ENCODE data around the gene RAP1GAP2. TPM values are rescaled to one million over a fixed set of nuclear protein-coding genes. Genes with fewer than 3 reads are reported as not detected.

RAP1GAP2 gene
- total RNA-seq, 1 donor from 2014 or later: 10.6 TPM

DNA sequence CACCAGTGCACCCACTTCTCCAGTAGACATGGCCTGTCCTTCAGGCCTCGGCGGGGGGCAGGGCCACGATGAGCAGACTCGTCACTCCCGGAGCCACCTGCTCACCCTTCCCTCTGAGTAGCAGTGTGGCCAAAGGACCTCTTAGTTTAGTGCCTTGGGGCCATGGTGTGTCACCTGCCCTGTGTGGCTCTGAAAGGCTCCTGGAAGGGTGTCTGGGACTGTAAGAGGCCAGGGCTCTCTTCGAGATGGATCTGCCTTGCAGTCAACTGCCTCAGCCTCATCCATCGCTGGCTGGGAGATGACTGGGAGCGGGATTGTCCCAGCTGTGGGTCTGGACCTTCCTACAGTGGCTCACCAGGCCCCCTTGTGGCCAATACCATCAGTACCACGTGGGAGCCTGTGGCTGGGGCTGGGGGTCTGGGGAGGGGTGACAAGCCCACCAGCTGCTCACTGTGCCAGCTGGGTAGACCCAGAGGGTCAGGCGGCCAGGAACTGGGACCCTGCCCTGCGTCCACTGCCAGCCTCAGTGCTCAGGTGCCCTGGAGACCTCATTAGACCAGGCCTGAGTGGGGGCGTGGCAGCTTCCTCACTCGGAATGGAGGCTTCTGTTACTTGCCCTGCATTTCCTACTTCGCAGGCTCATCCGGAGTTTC is 133.8 kb downstream of the RAP1GAP2 start:
- TF ChIP-seq, protein P1, sequence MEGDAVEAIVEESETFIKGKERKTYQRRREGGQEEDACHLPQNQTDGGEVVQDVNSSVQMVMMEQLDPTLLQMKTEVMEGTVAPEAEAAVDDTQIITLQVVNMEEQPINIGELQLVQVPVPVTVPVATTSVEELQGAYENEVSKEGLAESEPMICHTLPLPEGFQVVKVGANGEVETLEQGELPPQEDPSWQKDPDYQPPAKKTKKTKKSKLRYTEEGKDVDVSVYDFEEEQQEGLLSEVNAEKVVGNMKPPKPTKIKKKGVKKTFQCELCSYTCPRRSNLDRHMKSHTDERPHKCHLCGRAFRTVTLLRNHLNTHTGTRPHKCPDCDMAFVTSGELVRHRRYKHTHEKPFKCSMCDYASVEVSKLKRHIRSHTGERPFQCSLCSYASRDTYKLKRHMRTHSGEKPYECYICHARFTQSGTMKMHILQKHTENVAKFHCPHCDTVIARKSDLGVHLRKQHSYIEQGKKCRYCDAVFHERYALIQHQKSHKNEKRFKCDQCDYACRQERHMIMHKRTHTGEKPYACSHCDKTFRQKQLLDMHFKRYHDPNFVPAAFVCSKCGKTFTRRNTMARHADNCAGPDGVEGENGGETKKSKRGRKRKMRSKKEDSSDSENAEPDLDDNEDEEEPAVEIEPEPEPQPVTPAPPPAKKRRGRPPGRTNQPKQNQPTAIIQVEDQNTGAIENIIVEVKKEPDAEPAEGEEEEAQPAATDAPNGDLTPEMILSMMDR (IDR thresholded peaks at IDR 0.05; ENCODE audit: unreplicated experiment): peak; percentile 82
- peak; percentile 75 for DNase-seq (ENCODE audit: low spot score)
- H3K9me3 Mint-ChIP-seq (ENCODE audit: unreplicated experiment): no peaks in the 10 kb centered on the region
- peaks cover 1% of the 10 kb centered on the region for H3K36me3 Mint-ChIP-seq (ENCODE audit: low read depth, unreplicated experiment)
- no peak overlapping the region for H3K4me3 Mint-ChIP-seq (ENCODE audit: unreplicated experiment)
- no peak overlapping the region for H3K27ac Mint-ChIP-seq (ENCODE audit: unreplicated experiment)
- H3K4me1 Mint-ChIP-seq (ENCODE audit: unreplicated experiment): peaks cover 16% of the 10 kb centered on the region
- H3K27me3 Mint-ChIP-seq (ENCODE audit: unreplicated experiment): peaks cover 6% of the 10 kb centered on the region

DNA sequence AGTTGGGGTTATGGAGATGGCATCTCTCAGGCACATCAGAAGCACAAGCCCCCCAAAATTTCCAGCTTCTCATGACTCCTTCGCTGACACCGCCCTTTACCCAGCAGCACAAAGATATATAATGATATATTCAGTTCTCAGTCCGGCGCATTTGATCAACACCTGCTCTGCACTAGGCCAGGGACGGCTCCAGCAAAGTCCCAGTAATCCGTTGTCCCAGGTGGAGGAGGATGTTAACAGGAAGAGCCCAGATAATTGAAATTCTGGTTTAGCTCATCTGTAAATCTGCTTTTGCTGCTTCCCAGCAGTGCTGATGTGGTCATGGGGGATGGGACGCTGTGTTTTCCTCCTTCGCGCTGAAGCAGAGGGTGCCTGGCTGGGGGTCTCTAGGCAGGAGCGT is 135.6 kb downstream of the RAP1GAP2 start:
- peaks cover 3% of the 10 kb centered on the region for H3K27me3 Mint-ChIP-seq (ENCODE audit: unreplicated experiment)
- H3K9me3 Mint-ChIP-seq (ENCODE audit: unreplicated experiment): no peaks in the 10 kb centered on the region
- TF ChIP-seq, protein P1 (IDR thresholded peaks at IDR 0.05; ENCODE audit: unreplicated experiment): no peak
- no peaks in the 10 kb centered on the region for H3K36me3 Mint-ChIP-seq (ENCODE audit: low read depth, unreplicated experiment)
- no peak overlapping the region for H3K4me3 Mint-ChIP-seq (ENCODE audit: unreplicated experiment)
- DNase-seq (ENCODE audit: low spot score): no peak
- H3K27ac Mint-ChIP-seq (ENCODE audit: unreplicated experiment): peak overlapping the region; percentile 25
- peaks cover 16% of the 10 kb centered on the region for H3K4me1 Mint-ChIP-seq (ENCODE audit: unreplicated experiment)

DNA sequence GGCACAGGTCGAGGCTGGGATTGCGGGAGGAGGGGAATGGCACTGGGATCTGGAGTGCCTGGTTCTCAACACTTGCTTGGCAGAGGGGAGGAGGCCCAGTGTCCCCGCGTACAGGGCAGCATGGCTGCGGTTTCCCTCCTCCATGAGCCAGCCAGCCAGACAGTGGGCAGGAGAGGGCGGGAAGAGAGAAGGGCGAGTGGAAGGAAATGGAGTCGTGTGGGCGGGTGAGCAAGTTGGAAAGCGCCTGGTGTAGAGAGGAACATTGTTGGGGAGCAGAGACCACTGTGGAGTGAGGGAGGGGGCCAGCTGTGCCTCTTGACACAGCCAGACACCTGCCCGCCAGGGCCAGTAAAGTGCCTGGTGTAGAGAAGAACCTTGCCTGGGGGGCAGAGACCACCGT is 136.7 kb downstream of the RAP1GAP2 start:
- no peaks in the 10 kb centered on the region for H3K9me3 Mint-ChIP-seq (ENCODE audit: unreplicated experiment)
- H3K36me3 Mint-ChIP-seq (ENCODE audit: low read depth, unreplicated experiment): no peaks in the 10 kb centered on the region
- no peak overlapping the region for H3K4me3 Mint-ChIP-seq (ENCODE audit: unreplicated experiment)
- no peak overlapping the region for H3K27ac Mint-ChIP-seq (ENCODE audit: unreplicated experiment)
- no peak for DNase-seq (ENCODE audit: low spot score)
- TF ChIP-seq, protein P1 (IDR thresholded peaks at IDR 0.05; ENCODE audit: unreplicated experiment): no peak
- peaks cover 16% of the 10 kb centered on the region for H3K4me1 Mint-ChIP-seq (ENCODE audit: unreplicated experiment)
- H3K27me3 Mint-ChIP-seq (ENCODE audit: unreplicated experiment): peaks cover 3% of the 10 kb centered on the region

DNA sequence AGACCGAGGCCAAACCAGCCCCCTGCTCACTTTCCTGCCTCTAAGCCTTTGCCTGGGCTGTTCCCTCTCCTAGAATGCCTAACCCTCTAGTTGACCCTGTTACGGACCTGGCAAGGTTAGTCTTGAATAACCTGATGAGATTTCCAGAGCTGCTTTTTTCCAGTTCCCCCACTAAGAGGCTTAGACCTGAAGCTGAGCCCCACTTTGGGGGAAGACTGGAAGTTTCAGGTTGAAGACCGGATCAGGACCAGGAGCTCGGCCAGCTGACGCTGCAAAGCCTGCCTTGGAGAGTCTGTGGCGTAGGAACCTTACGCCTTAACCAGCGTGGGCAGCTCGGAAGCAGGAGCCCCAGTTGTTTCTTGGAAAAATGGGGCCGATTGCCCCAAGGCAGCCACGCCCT is 137.4 kb downstream of the RAP1GAP2 start:
- Mint-ChIP-seq H3K9me3 (ENCODE audit: unreplicated experiment) (no peaks in the 10 kb centered on the region), H3K27ac (ENCODE audit: unreplicated experiment) (no peak overlapping the region), H3K4me1 (ENCODE audit: unreplicated experiment) (peaks cover 16% of the 10 kb centered on the region), H3K27me3 (ENCODE audit: unreplicated experiment) (peaks cover 3% of the 10 kb centered on the region), H3K4me3 (ENCODE audit: unreplicated experiment) (no peak overlapping the region), H3K36me3 (ENCODE audit: low read depth, unreplicated experiment) (no peaks in the 10 kb centered on the region)
- TF ChIP-seq, protein P1 (IDR thresholded peaks at IDR 0.05; ENCODE audit: unreplicated experiment): no peak
- no peak for DNase-seq (ENCODE audit: low spot score)

DNA sequence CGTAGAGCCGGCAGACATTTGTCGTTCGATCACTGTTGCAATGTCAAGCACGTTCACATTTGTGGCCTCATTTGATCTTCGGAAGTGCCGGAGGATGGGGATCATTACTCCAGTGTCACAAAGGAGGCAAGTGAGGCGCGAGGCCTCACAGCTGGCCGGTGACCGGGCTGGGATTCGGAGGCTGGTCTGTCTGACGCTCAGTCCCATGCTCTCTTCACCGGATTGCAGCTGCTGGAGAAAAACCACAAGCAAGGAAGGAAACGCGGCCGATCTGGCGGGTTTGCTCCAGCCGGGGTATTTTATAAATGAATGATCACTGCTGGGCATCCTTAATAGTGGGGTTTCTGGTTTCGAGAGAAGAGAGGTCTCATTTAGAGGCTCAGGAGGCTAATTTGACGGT is 139.4 kb downstream of the RAP1GAP2 start:
- Mint-ChIP-seq H3K27ac (ENCODE audit: unreplicated experiment) (no peak overlapping the region), H3K4me1 (ENCODE audit: unreplicated experiment) (peaks cover 16% of the 10 kb centered on the region), H3K36me3 (ENCODE audit: low read depth, unreplicated experiment) (no peaks in the 10 kb centered on the region)

More for the DNA sequence above, 139.4 kb downstream of the RAP1GAP2 start:
- Mint-ChIP-seq H3K4me3 (ENCODE audit: unreplicated experiment) (no peak overlapping the region), H3K9me3 (ENCODE audit: unreplicated experiment) (no peaks in the 10 kb centered on the region), H3K27me3 (ENCODE audit: unreplicated experiment) (peaks cover 4% of the 10 kb centered on the region)
- TF ChIP-seq, protein P1 (IDR thresholded peaks at IDR 0.05; ENCODE audit: unreplicated experiment): no peak
- no peak for DNase-seq (ENCODE audit: low spot score)
